ENCODE measurements around the gene RTBDN. TPM values are rescaled to one million over a fixed set of nuclear protein-coding genes. Genes with fewer than 3 reads are reported as not detected.

The RTBDN gene
- total and polyA plus RNA-seq, 10 of the 15 experiments (the other 5 are each of a cell fraction or from before 2014, with no cell fraction given), result 0.45 TPM; not detected in 9

DNA sequence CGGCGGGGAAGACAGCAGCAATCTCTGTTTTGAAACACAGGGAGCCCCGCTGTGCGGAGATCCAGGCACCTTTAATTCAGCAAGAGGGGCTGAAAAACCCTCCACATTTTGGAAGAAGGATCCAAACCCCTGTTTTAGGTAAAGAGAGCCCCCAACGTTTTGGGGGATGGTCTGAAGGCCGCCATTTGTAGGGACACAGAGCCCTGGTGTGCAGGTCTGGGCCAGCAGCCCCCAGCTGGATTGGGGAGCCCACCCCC lies 55.5 kb downstream of the RTBDN start (continued):
- TF ChIP-seq, protein P1, sequence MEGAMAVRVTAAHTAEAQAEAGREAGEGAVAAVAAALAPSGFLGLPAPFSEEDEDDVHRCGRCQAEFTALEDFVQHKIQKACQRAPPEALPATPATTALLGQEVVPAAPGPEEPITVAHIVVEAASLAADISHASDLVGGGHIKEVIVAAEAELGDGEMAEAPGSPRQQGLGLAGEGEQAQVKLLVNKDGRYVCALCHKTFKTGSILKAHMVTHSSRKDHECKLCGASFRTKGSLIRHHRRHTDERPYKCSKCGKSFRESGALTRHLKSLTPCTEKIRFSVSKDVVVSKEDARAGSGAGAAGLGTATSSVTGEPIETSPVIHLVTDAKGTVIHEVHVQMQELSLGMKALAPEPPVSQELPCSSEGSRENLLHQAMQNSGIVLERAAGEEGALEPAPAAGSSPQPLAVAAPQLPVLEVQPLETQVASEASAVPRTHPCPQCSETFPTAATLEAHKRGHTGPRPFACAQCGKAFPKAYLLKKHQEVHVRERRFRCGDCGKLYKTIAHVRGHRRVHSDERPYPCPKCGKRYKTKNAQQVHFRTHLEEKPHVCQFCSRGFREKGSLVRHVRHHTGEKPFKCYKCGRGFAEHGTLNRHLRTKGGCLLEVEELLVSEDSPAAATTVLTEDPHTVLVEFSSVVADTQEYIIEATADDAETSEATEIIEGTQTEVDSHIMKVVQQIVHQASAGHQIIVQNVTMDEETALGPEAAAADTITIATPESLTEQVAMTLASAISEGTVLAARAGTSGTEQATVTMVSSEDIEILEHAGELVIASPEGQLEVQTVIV (IDR thresholded peaks at IDR 0.05; ENCODE audit: borderline replicate concordance, partially characterized antibody), result no peak
- no peak for TF ChIP-seq ZNF207 (IDR thresholded peaks at IDR 0.05; ENCODE audit: borderline replicate concordance)
- TF ChIP-seq MEF2A (IDR thresholded peaks at IDR 0.05; ENCODE audit: insufficient read depth, low read depth, low read length), result no peak
- TF ChIP-seq ZNF24 (IDR thresholded peaks at IDR 0.05), result no peak

DNA sequence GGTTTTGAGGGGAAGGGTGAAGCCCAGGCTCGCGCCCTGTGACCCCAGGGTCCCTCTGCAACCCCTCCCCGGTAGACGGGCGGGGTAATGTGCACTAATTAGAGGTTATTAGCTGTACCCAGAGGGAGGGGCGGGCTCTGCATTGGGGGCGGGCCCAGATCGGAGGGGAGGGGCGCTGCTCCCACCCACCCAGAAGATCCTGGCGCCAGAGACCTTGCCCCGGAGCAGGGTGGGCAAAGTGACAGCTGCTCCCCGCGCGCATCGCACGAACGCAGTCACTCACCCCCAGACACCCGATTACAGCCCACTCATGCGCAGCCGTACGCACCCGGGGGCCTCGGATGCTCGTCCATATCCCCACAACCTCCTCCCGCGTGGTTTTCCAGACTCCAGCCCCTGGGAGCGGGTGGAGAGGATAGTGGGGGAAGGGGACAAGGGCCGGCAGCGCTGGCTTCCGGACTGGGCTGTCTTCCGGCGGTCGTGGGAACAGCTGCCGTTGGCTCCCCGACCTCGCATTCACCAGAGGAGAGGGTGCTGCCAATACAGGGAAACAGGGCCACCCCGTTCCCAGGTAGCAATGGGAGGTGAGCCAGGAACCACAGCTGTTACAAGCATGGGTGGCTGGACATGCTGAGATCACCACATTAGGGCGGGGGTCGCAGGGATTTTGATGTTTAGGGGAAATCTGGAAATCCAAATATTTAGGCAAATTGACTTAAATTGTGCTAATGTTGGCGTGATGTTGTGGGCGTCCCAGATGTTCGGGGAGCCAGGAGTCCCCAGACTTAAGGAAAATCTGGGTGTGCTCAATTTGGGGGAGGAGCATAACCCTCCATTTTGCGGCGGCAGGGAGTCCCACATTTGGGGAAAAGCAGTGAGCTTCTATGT lies 56.1 kb downstream of the RTBDN start:
- no peaks in the 10 kb centered on the region for H4K20me1 ChIP-seq (ENCODE audit: control insufficient read depth, insufficient read depth)
- no peaks in the 10 kb centered on the region for H3K9me3 ChIP-seq (replicated peaks; ENCODE audit: control insufficient read depth, insufficient read depth, low read length)
- CTCF ChIA-PET, result interaction anchor here (0.8 to 12.1 kb wide), 14 partner anchors 9 to 187 kb away, joined by 3 to 537 read pairs (median 6); partner anchors contain the start of genes DHPS, JUNB, MAN2B1 and PRDX2
- BruUV-seq (replicated peaks), result no TSS peak
- SMC1A ChIA-PET (ENCODE audit: uncharacterized antibody, unreplicated experiment), result interaction anchor here (1.0 to 8.4 kb wide), 8 partner anchors 9 to 187 kb away, joined by 3 to 240 read pairs (median 4); partner anchors contain the start of gene JUNB
- H3K4me3 ChIP-seq, result peak overlapping the region; percentile 76
- peaks cover 9% of the 10 kb centered on the region for H3K79me2 ChIP-seq (ENCODE audit: control insufficient read depth, insufficient read depth, low read length)
- ATAC-seq (peak; percentile 41), DNase-seq (ENCODE audit: low read depth, low spot score) (no peak), FAIRE-seq (peak; percentile 57)
- no peaks in the 10 kb centered on the region for H3K36me3 ChIP-seq (ENCODE audit: control insufficient read depth in 2 of 2, insufficient read depth in 2 of 2, low read length in 1 of 2)
- RAD21 ChIA-PET (ENCODE audit: unreplicated experiment), result interaction anchor here (0.6 to 4.8 kb wide), 10 partner anchors 9 to 1210 kb away, joined by 3 to 303 read pairs (median 4); partner anchors contain the start of genes GCDH, JUNB and RNASEH2A
- peak overlapping the region; percentile 99 for H3K4me2 ChIP-seq (ENCODE audit: control insufficient read depth, insufficient read depth)
- H3K27me3 ChIP-seq (replicated peaks in 1 of 2; ENCODE audit: control insufficient read depth in 2 of 2, insufficient read depth in 2 of 2, low read length in 1 of 2), result no peaks in the 10 kb centered on the region
- intact Hi-C loops (cut with micrococcal nuclease; ENCODE audit: unreplicated experiment) (loop anchor here (1.0 kb wide), 1 partner anchor 13 kb away; the partner anchor contains the start of gene JUNB), in situ Hi-C loops (cut with MboI) (no loop called here)
- POLR2A ChIA-PET, result interaction anchor here (0.5 to 9.3 kb wide), 8 partner anchors 10 to 421 kb away, joined by 3 to 303 read pairs (median 5); partner anchors contain the start of genes DNASE2, JUNB and RNASEH2A
- WGBS (ENCODE audit: insufficient coverage, insufficient replicate concordance, low lambda C conversion rate, missing lambda C conversion rate), result 1% methylated on average over 39 of the region's 44 CpGs
- H3K4me1 ChIP-seq (ENCODE audit: control insufficient read depth, insufficient read depth, low read length), result peaks cover 34% of the 10 kb centered on the region
- peak overlapping the region; percentile 84 for H2AFZ ChIP-seq (ENCODE audit: control insufficient read depth, low read depth, low read length)
- peak overlapping the region; percentile 91 for H3K27ac ChIP-seq (ENCODE audit: control insufficient read depth, insufficient read depth)
- H3K9ac ChIP-seq (ENCODE audit: control insufficient read depth, insufficient read depth, low read length), result peak overlapping the region; percentile 94
- TF ChIP-seq IKZF2 (IDR thresholded peaks at IDR 0.05) (peak; percentile 87 to 90), SPI1 (IDR thresholded peaks at IDR 0.05; ENCODE audit: borderline replicate concordance, insufficient read depth, low read depth, low read length) (no peak), RAD51 (IDR thresholded peaks at IDR 0.05) (no peak), PAX8 (IDR thresholded peaks at IDR 0.05) (0 out of 2 replicates have a peak, but pooled peaks have one; percentile 21), POLR2A (IDR thresholded peaks at IDR 0.05; ENCODE audit: low read depth, low read length) (peak; percentile 74), TCF12 (IDR thresholded peaks at IDR 0.05; ENCODE audit: low read depth, low read length) (peak; percentile 51; the same call in 1 of the 2 replicates), KDM1A (IDR thresholded peaks at IDR 0.05; ENCODE audit: borderline replicate concordance) (no peak), DPF2 (IDR thresholded peaks at IDR 0.05) (0 out of 2 replicates have a peak, but pooled peaks have one; percentile 40), IKZF1 (conservative IDR thresholded peaks at IDR 0.05) (peak; percentile 95), YY1 (IDR thresholded peaks at IDR 0.05; ENCODE audit: low read depth, low read length) (peak; percentile 92), POLR2AphosphoS5 (IDR thresholded peaks at IDR 0.05; ENCODE audit: low read length) (0 out of 2 replicates have a peak, but pooled peaks have one; percentile 20), LARP7 (IDR thresholded peaks at IDR 0.05) (0 out of 2 replicates have a peak, but pooled peaks have one; percentile 46)
- TF ChIP-seq, protein P2, sequence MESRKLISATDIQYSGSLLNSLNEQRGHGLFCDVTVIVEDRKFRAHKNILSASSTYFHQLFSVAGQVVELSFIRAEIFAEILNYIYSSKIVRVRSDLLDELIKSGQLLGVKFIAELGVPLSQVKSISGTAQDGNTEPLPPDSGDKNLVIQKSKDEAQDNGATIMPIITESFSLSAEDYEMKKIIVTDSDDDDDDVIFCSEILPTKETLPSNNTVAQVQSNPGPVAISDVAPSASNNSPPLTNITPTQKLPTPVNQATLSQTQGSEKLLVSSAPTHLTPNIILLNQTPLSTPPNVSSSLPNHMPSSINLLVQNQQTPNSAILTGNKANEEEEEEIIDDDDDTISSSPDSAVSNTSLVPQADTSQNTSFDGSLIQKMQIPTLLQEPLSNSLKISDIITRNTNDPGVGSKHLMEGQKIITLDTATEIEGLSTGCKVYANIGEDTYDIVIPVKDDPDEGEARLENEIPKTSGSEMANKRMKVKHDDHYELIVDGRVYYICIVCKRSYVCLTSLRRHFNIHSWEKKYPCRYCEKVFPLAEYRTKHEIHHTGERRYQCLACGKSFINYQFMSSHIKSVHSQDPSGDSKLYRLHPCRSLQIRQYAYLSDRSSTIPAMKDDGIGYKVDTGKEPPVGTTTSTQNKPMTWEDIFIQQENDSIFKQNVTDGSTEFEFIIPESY (IDR thresholded peaks at IDR 0.05), result no peak
- TF ChIP-seq, protein P3, sequence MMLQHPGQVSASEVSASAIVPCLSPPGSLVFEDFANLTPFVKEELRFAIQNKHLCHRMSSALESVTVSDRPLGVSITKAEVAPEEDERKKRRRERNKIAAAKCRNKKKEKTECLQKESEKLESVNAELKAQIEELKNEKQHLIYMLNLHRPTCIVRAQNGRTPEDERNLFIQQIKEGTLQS (IDR thresholded peaks at IDR 0.05; ENCODE audit: borderline replicate concordance, extremely low read depth, low read depth, low read length), result no peak
